Mesothelial cell of epicardium (in vitro differentiated cells): ENCODE data around the gene PLRG1. TPM values are rescaled to one million over a fixed set of nuclear protein-coding genes. Genes with fewer than 3 reads are reported as not detected.

ENCODE experiments used
- DNase-seq, 2 experiments: peaks; one replicate each; pipeline ENCODE4 v3.0.0; 2021; ENCODE audit warnings: low spot score in 2 of 2; ENCODE audit not compliant: unreplicated experiment in 2 of 2
- H3K27ac Mint-ChIP-seq: 2 replicates; pipeline ENCODE4 v1.8.0; 2021; ENCODE audit warnings: mixed read lengths
- H3K27me3 Mint-ChIP-seq: 2 replicates; pipeline ENCODE4 v1.8.0; 2021; ENCODE audit warnings: low read depth, mixed read lengths
- H3K36me3 Mint-ChIP-seq: 2 replicates; pipeline ENCODE4 v1.8.0; 2021; ENCODE audit warnings: mixed read lengths
- H3K4me1 Mint-ChIP-seq: 2 replicates; pipeline ENCODE4 v1.8.0; 2021; ENCODE audit warnings: mixed read lengths
- H3K4me3 Mint-ChIP-seq: 2 replicates; pipeline ENCODE4 v1.8.0; 2021; ENCODE audit warnings: mild to moderate bottlenecking, moderate library complexity, mixed read lengths
- H3K9me3 Mint-ChIP-seq: 2 replicates; pipeline ENCODE4 v1.8.0; 2021; ENCODE audit warnings: mixed read lengths
- total RNA-seq: library from RNA; stranded (reverse); gene quantifications from 3 replicates; pipeline ENCODE4 v1.2.1, GENCODE V29; 2021
- TF ChIP-seq, protein P1 (sequence below): fragments of 200-600 bp; sonication (generic); IDR thresholded peaks from one replicate; pipeline ENCODE4 v1.5.0; 2021; ENCODE audit warnings: antibody characterized with exemption; ENCODE audit not compliant: unreplicated experiment

Gene PLRG1
- total RNA-seq, 1 donor from 2014 or later: 88.3 TPM

DNA sequence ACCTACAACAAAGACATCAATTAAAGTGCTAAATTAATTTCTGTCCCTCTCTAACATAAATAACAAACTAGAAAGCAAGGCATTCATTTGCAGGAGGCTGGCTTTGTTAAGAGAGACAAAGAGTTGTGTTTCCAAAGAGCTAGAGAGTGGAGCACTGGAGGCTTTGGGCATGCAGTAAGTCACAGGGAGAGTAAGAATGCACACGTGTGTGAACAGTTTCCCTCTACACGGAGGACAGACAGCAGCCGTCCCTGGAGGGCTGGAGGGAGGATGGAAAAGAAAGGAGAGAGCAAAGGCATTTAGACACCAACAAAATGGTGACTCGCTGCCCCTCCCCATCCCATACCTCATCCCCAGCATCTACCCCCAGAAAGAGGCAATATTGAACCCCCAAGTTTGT lies 38.2 kb downstream of the PLRG1 start:
- H3K4me1 Mint-ChIP-seq: peaks cover 57% of the 10 kb centered on the region
- TF ChIP-seq, protein P1, sequence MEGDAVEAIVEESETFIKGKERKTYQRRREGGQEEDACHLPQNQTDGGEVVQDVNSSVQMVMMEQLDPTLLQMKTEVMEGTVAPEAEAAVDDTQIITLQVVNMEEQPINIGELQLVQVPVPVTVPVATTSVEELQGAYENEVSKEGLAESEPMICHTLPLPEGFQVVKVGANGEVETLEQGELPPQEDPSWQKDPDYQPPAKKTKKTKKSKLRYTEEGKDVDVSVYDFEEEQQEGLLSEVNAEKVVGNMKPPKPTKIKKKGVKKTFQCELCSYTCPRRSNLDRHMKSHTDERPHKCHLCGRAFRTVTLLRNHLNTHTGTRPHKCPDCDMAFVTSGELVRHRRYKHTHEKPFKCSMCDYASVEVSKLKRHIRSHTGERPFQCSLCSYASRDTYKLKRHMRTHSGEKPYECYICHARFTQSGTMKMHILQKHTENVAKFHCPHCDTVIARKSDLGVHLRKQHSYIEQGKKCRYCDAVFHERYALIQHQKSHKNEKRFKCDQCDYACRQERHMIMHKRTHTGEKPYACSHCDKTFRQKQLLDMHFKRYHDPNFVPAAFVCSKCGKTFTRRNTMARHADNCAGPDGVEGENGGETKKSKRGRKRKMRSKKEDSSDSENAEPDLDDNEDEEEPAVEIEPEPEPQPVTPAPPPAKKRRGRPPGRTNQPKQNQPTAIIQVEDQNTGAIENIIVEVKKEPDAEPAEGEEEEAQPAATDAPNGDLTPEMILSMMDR: no peak
- no peaks in the 10 kb centered on the region for H3K36me3 Mint-ChIP-seq
- no peak overlapping the region for H3K4me3 Mint-ChIP-seq
- H3K27me3 Mint-ChIP-seq: no peaks in the 10 kb centered on the region
- H3K9me3 Mint-ChIP-seq: no peaks in the 10 kb centered on the region
- no peak for DNase-seq
- H3K27ac Mint-ChIP-seq: peak overlapping the region; percentile 81

DNA sequence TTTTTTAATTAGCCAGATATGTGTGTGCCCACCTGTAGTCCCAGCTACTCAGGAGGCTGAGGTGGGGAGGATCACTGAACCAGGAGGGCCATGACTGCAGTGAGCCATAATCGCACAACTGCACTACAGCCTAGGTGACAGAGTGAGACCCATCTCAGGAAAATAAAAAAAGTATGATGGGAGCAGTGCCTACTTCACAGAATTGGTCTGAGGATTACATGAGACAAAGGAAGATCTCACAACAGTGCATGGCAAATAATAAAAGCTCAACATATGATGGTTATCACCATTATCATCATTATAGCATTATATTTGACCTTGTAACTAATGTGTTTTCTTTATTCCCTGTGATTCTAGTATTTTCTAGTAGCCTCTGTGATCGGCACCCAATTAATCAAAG lies 38.7 kb downstream of the PLRG1 start:
- Mint-ChIP-seq H3K27ac (peak overlapping the region; percentile 81), H3K9me3 (no peaks in the 10 kb centered on the region), H3K4me3 (no peak overlapping the region), H3K27me3 (no peaks in the 10 kb centered on the region), H3K36me3 (no peaks in the 10 kb centered on the region), H3K4me1 (peaks cover 57% of the 10 kb centered on the region)
- DNase-seq: no peak
- TF ChIP-seq, protein P1: no peak

DNA sequence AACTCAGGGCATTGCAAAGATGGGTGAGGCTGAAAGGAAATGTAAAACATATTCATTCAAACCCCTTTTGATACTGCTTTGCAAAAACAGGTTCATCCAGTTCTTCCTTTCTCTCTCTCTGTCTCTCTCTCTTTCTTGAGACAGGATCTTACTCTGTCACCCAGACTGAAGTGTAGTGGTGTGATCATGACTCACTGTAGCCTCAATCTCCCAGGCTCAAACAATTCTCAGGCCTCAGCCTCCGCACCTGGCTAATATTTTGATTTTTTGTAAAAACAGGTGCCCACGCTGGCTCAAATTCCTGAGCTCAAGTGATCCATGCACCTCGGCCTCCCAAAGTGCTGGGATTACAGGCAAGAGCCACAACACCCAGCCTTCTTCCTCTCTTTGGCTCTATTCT lies 43.0 kb downstream of the PLRG1 start:
- Mint-ChIP-seq H3K4me3 (no peak overlapping the region), H3K9me3 (no peaks in the 10 kb centered on the region), H3K27ac (peak overlapping the region; percentile 77), H3K27me3 (peaks cover 6% of the 10 kb centered on the region), H3K36me3 (no peaks in the 10 kb centered on the region), H3K4me1 (peaks cover 53% of the 10 kb centered on the region)
- DNase-seq: no peak
- TF ChIP-seq, protein P1: no peak

DNA sequence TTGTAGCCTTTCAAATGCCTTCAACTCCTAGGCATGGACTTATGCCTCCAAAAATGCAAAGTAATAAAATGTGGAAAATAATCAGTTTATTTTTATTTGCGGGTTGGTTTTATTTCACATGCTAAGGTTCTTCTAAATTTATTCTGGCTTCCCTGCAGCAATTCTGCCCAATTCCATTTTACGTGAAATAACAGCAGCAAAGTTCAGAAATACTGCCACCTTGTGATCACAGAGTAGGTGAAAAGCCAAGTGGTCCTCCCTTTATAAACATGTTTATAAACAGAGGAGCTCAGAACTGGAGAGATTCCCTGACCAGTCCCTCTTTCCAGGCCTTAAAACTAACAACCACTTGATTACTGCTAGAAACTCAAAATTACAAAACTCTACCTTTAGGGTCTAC lies 43.9 kb downstream of the PLRG1 start:
- H3K4me3 Mint-ChIP-seq: no peak overlapping the region
- no peak for DNase-seq
- peaks cover 8% of the 10 kb centered on the region for H3K27me3 Mint-ChIP-seq
- H3K4me1 Mint-ChIP-seq: peaks cover 52% of the 10 kb centered on the region
- no peaks in the 10 kb centered on the region for H3K36me3 Mint-ChIP-seq
- H3K27ac Mint-ChIP-seq: peak overlapping the region; percentile 77
- TF ChIP-seq, protein P1: peak; percentile 49
- no peaks in the 10 kb centered on the region for H3K9me3 Mint-ChIP-seq

DNA sequence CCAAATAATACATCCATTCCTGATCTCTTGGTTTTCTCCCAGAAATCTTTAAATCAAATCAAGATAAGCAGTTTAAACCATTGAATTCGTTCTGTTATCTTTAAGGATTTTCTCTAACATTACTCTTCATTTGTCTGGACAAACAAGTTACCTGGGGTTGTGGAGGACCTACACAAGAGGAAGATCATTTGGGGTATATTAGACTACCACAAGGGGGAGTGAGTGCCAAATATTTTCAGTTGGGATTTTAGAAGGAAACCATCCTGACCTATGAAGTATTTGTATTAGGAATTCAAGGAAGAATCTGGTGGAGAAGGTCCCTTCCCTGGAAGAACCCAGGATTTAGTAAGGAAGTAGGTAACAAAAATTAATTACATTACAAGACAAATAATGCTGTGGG lies 46.6 kb downstream of the PLRG1 start:
- H3K4me3 Mint-ChIP-seq: no peak overlapping the region
- H3K9me3 Mint-ChIP-seq: no peaks in the 10 kb centered on the region
- peaks cover 26% of the 10 kb centered on the region for H3K27me3 Mint-ChIP-seq
- no peak overlapping the region for H3K27ac Mint-ChIP-seq
- TF ChIP-seq, protein P1: peak; percentile 56
- H3K36me3 Mint-ChIP-seq: no peaks in the 10 kb centered on the region
- DNase-seq: no peak
- H3K4me1 Mint-ChIP-seq: peaks cover 28% of the 10 kb centered on the region

DNA sequence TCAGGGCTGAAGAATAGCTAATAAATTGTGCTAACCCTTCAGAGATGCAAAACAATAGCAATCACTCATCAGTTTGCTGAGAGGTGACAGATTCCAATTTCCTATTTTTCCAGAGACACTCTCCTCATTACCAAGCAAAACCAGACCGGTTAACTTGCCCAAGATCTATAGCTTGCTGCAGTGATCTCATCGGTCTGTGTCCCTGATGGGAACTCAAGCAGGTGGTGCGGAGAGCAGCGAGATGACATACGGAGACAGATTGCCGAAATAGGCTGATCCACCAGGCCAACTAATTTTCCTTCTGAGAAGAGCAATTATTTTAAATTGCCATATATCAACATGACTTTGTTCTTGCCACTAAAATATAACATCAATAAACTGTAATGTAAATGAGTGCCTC lies 48.1 kb downstream of the PLRG1 start:
- H3K36me3 Mint-ChIP-seq: no peaks in the 10 kb centered on the region

More for the DNA sequence above, 48.1 kb downstream of the PLRG1 start:
- Mint-ChIP-seq H3K27ac (no peak overlapping the region), H3K27me3 (peaks cover 38% of the 10 kb centered on the region), H3K9me3 (no peaks in the 10 kb centered on the region), H3K4me3 (no peak overlapping the region), H3K4me1 (peaks cover 23% of the 10 kb centered on the region)
- DNase-seq: no peak
- TF ChIP-seq, protein P1: no peak
